Activated naive CD8-positive, alpha-beta T cell treated with anti-CD3 and anti-CD28 coated beads, Interleukin-2, amount 10 ng/mL, durations not matched to agents 7 days and 5 days (primary cell): Measurements from ENCODE around the gene EEF1G. TPM values are rescaled to one million over a fixed set of nuclear protein-coding genes. Genes with fewer than 3 reads are reported as not detected.

Experiments
- ATAC-seq: fragments of 150-1000 bp; cut with Tn5 transposase; one replicate; pipeline ENCODE4 v1.10.0; 2021; ENCODE audit warnings: low read depth, moderate library complexity
- POLR2A ChIA-PET: fragments of 350-600 bp; sonication (Branson Sonifier 250); formaldehyde crosslinking; loops from one replicate; lab custom pipeline; 2021; ENCODE audit warnings: antibody characterized with exemption; lab: Charles Lee
- DNase-seq: peaks from one replicate; pipeline ENCODE4 v3.0.0; 2021
- H3K27ac Mint-ChIP-seq: one replicate; pipeline ENCODE4 v1.8.0; 2022; ENCODE audit warnings: mild to moderate bottlenecking, mixed read lengths
- H3K27me3 Mint-ChIP-seq: one replicate; pipeline ENCODE4 v1.8.0; 2022; ENCODE audit warnings: mild to moderate bottlenecking, moderate library complexity, mixed read lengths
- H3K36me3 Mint-ChIP-seq: one replicate; pipeline ENCODE4 v1.8.0; 2021; ENCODE audit warnings: mild to moderate bottlenecking, mixed read lengths
- H3K4me1 Mint-ChIP-seq: one replicate; pipeline ENCODE4 v1.8.0; 2021; ENCODE audit warnings: mixed read lengths
- H3K4me3 Mint-ChIP-seq: one replicate; pipeline ENCODE4 v1.8.0; 2022; ENCODE audit warnings: mild to moderate bottlenecking, moderate library complexity, mixed read lengths
- H3K9me3 Mint-ChIP-seq: one replicate; pipeline ENCODE4 v1.8.0; 2021; ENCODE audit warnings: mixed read lengths
- microRNA-seq: library from miRNA; unstranded; fragments of <30 nt; microRNA quantifications from one replicate; pipeline ENCODE4 v1.2.0, GENCODE V29; 2022
- total RNA-seq, 2 experiments: library from RNA; stranded (reverse); gene quantifications; one replicate each; pipeline ENCODE4 v1.2.3, GENCODE V29; 2021

Gene EEF1G
- total RNA-seq, 2 experiments from 2014 or later, result 1,132 to 1,152 TPM

GRCh38 chr11:62535802-62536201, 37.9 kb downstream of the EEF1G start:
- Mint-ChIP-seq H3K4me1 (peaks cover 9% of the 10 kb centered on the region), H3K27ac (no peak overlapping the region), H3K36me3 (peaks cover 29% of the 10 kb centered on the region), H3K27me3 (no peaks in the 10 kb centered on the region), H3K9me3 (no peaks in the 10 kb centered on the region), H3K4me3 (no peak overlapping the region)
- DNase-seq (no peak), ATAC-seq (no peak)
- POLR2A ChIA-PET, result interaction anchor here (0.5 kb wide), 1 partner anchor 84 kb away, joined by 5 read pairs; no protein-coding TSS in a partner anchor

- DNase-seq, result no peak
- Mint-ChIP-seq H3K36me3 (peaks cover 29% of the 10 kb centered on the region), H3K4me1 (peaks cover 9% of the 10 kb centered on the region), H3K4me3 (no peak overlapping the region), H3K9me3 (no peaks in the 10 kb centered on the region), H3K27ac (no peak overlapping the region), H3K27me3 (no peaks in the 10 kb centered on the region)
- POLR2A ChIA-PET, result no interaction called here
- ATAC-seq, result no peak
Observed at GRCh38 chr11:62534779-62535545, 38.7 kb downstream of the EEF1G start.

- H3K4me1 Mint-ChIP-seq, result no peaks in the 10 kb centered on the region
- H3K27ac Mint-ChIP-seq, result no peak overlapping the region
- peaks cover 38% of the 10 kb centered on the region for H3K36me3 Mint-ChIP-seq
- ATAC-seq (no peak), DNase-seq (no peak)
- no peaks in the 10 kb centered on the region for H3K9me3 Mint-ChIP-seq
- POLR2A ChIA-PET, result no interaction called here
- no peak overlapping the region for H3K4me3 Mint-ChIP-seq
- H3K27me3 Mint-ChIP-seq, result no peaks in the 10 kb centered on the region
Observed at GRCh38 chr11:62532096-62532495, 41.6 kb downstream of the EEF1G start.

- Mint-ChIP-seq H3K36me3 (peaks cover 3% of the 10 kb centered on the region), H3K4me3 (no peak overlapping the region), H3K27ac (no peak overlapping the region), H3K9me3 (no peaks in the 10 kb centered on the region), H3K27me3 (no peaks in the 10 kb centered on the region), H3K4me1 (no peaks in the 10 kb centered on the region)
- DNase-seq, result no peak
- no peak for ATAC-seq
- POLR2A ChIA-PET, result no interaction called here
Observed at GRCh38 chr11:62516736-62517371, 56.8 kb downstream of the EEF1G start.

- no peaks in the 10 kb centered on the region for H3K4me1 Mint-ChIP-seq
- peaks cover 2% of the 10 kb centered on the region for H3K36me3 Mint-ChIP-seq
- no peaks in the 10 kb centered on the region for H3K9me3 Mint-ChIP-seq
- ATAC-seq (no peak), DNase-seq (no peak)
- H3K4me3 Mint-ChIP-seq, result no peak overlapping the region
- no peaks in the 10 kb centered on the region for H3K27me3 Mint-ChIP-seq
- no peak overlapping the region for H3K27ac Mint-ChIP-seq
- POLR2A ChIA-PET, result no interaction called here
Observed at GRCh38 chr11:62514151-62514550, 59.5 kb downstream of the EEF1G start.

GRCh38 chr11:62513626-62514025, 60.1 kb downstream of the EEF1G start:
- peaks cover 2% of the 10 kb centered on the region for H3K36me3 Mint-ChIP-seq
- H3K4me3 Mint-ChIP-seq, result no peak overlapping the region
- DNase-seq (no peak), ATAC-seq (no peak)
- H3K27me3 Mint-ChIP-seq, result no peaks in the 10 kb centered on the region
- H3K27ac Mint-ChIP-seq, result no peak overlapping the region
- H3K9me3 Mint-ChIP-seq, result no peaks in the 10 kb centered on the region
- H3K4me1 Mint-ChIP-seq, result no peaks in the 10 kb centered on the region
- POLR2A ChIA-PET, result no interaction called here

- ATAC-seq (no peak), DNase-seq (no peak)
- no peak overlapping the region for H3K4me3 Mint-ChIP-seq
- H3K27ac Mint-ChIP-seq, result no peak overlapping the region
- H3K36me3 Mint-ChIP-seq, result no peaks in the 10 kb centered on the region
- no peaks in the 10 kb centered on the region for H3K27me3 Mint-ChIP-seq
- no peaks in the 10 kb centered on the region for H3K9me3 Mint-ChIP-seq
- POLR2A ChIA-PET, result no interaction called here
- H3K4me1 Mint-ChIP-seq, result no peaks in the 10 kb centered on the region
Observed at GRCh38 chr11:62512961-62513360, 60.7 kb downstream of the EEF1G start.

Small RNA genes within 50 kb of the gene (microRNA-seq; reads per million reads assigned to microRNA genes)
- 2.1 reads per million for gene MIR6747

Other genes starting within 250 kb of the EEF1G start
- gene ASRGL1, start 236.4 kb downstream of the EEF1G start, total RNA-seq, result 10 to 100 TPM; 11.3 to 12.2 TPM
- not detected for gene SCGB1A1, start 154.9 kb downstream of the EEF1G start, total RNA-seq
- gene AHNAK, start 27.1 kb downstream of the EEF1G start, total RNA-seq, result 100 to 1,000 TPM; 278 to 344 TPM
- gene TUT1, start 17.6 kb upstream of the EEF1G start, total RNA-seq, result 10 to 100 TPM; 27.2 to 38.2 TPM
- gene MTA2, start 28.0 kb upstream of the EEF1G start, total RNA-seq, result 100 to 1,000 TPM; 231 to 233 TPM
- gene EML3, start 38.9 kb upstream of the EEF1G start, total RNA-seq, result 100 to 1,000 TPM; 183 to 185 TPM
- 1 to 10 TPM; 1.4 to 2.4 TPM for gene ROM1, start 39.4 kb upstream of the EEF1G start, total RNA-seq
- gene B3GAT3, start 48.1 kb upstream of the EEF1G start, total RNA-seq, result 10 to 100 TPM; 76.1 to 87.0 TPM
- gene GANAB, start 72.7 kb upstream of the EEF1G start, total RNA-seq, result 100 to 1,000 TPM; 291 to 300 TPM
- 10 to 100 TPM; 30.1 to 30.2 TPM for gene INTS5, start 79.4 kb upstream of the EEF1G start, total RNA-seq
- 100 to 1,000 TPM in 1 of 2 experiments, 10 to 100 TPM in 1; 99.9 to 104 TPM for gene C11orf98, start 91.3 kb upstream of the EEF1G start, total RNA-seq
- 10 to 100 TPM; 23.3 to 27.3 TPM for gene CSKMT, start 91.4 kb upstream of the EEF1G start, total RNA-seq
- gene UQCC3, start 97.8 kb upstream of the EEF1G start, total RNA-seq, result 1 to 10 TPM; 6.7 to 6.8 TPM
- 10 to 100 TPM; 23.5 to 23.6 TPM for gene LBHD1, start 98.4 kb upstream of the EEF1G start, total RNA-seq
- gene UBXN1, start 105.2 kb upstream of the EEF1G start, total RNA-seq, result 100 to 1,000 TPM; 135 to 136 TPM
- gene LRRN4CL, start 115.6 kb upstream of the EEF1G start, total RNA-seq, result under 1 TPM; 0.19 to 0.23 TPM
- 10 to 100 TPM; 29.9 to 39.4 TPM for gene BSCL2, start 133.5 kb upstream of the EEF1G start, total RNA-seq
- gene GNG3, start 133.8 kb upstream of the EEF1G start, total RNA-seq, result not detected
- 10 to 100 TPM; 67.9 to 72.5 TPM for gene HNRNPUL2, start 153.6 kb upstream of the EEF1G start, total RNA-seq
- 10 to 100 TPM; 49.5 to 56.4 TPM for gene TTC9C, start 154.6 kb upstream of the EEF1G start, total RNA-seq
- 10 to 100 TPM; 14.0 to 17.1 TPM for gene ZBTB3, start 180.3 kb upstream of the EEF1G start, total RNA-seq
- 10 to 100 TPM; 79.1 to 84.6 TPM for gene POLR2G, start 187.7 kb upstream of the EEF1G start, total RNA-seq
- gene TAF6L, start 197.5 kb upstream of the EEF1G start, total RNA-seq, result 10 to 100 TPM; 20.6 to 22.2 TPM
- 10 to 100 TPM; 48.7 to 52.2 TPM for gene TMEM179B, start 213.5 kb upstream of the EEF1G start, total RNA-seq
- gene TMEM223, start 218.1 kb upstream of the EEF1G start, total RNA-seq, result 10 to 100 TPM; 14.0 to 15.2 TPM
- 100 to 1,000 TPM; 124 to 131 TPM for gene NXF1, start 231.5 kb upstream of the EEF1G start, total RNA-seq